Testis (tissue), 2 donors: ENCODE measurements around the gene SPIN1.

ENCODE experiments used
- CTCF ChIP-seq, 3 experiments: fragments of 450-650 bp in 2 of 3; fragments of 200-600 bp in 1 of 3; sonication (generic) in 1 of 3; IDR thresholded peaks; one replicate each; pipeline ENCODE4 v1.5.1; 2016 to 2019; ENCODE audit warnings: antibody characterized with exemption in 3 of 3, mild to moderate bottlenecking in 2 of 3, moderate library complexity in 1 of 3
- POLR2A ChIP-seq: fragments of 450-650 bp; IDR thresholded peaks from one replicate; pipeline ENCODE4 v1.6.1; 2017; ENCODE audit warnings: antibody characterized with exemption, mild to moderate bottlenecking, moderate library complexity

DNA sequence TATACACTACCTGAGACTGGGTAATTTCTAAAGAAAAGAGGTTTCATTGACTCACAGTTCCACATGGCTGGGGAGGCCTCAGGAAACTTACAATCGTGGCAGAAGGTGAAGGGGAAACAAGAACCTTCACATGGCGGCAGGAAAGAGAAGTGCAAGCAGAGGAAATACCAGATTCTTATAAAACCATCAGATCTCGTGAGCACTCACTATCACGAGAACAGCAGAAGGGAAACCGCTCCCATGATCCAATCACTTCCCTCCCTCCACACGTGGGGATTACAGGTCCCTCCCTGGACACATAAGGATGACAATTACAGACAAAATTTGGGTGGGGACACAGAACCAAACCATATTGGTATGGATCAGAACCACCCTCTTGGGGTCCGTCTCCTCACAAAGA lies 44.2 kb upstream of the SPIN1 start:
- TF ChIP-seq CTCF (IDR thresholded peaks at IDR 0.05), result no peak
- no peak for TF ChIP-seq POLR2A
